Neural cell (in vitro differentiated cells): Measurements from ENCODE around the gene GUCA2A.

Experiments used
- CTCF ChIP-seq: fragments of 450-650 bp; IDR thresholded peaks from 2 replicates; pipeline ENCODE4 v1.5.1; 2014; ENCODE audit warnings: antibody characterized with exemption, mild to moderate bottlenecking, moderate library complexity; ENCODE audit not compliant: poor library complexity, severe bottlenecking
- EP300 ChIP-seq: fragments of 450-650 bp; conservative IDR thresholded peaks from 2 replicates; pipeline ENCODE4 v1.6.1; 2014; ENCODE audit warnings: antibody characterized with exemption, mild to moderate bottlenecking, moderate library complexity; ENCODE audit not compliant: poor library complexity, severe bottlenecking
- EZH2 ChIP-seq: fragments of 200-600, 300-800 bp; shearing (Covaris generic), sonication (generic); IDR thresholded peaks from 2 replicates; pipeline ENCODE4 v1.6.1; 2014; ENCODE audit warnings: antibody characterized with exemption, low read length, borderline replicate concordance, mild to moderate bottlenecking; ENCODE audit not compliant: insufficient read depth, poor library complexity, severe bottlenecking
- MXI1 ChIP-seq: fragments of 450-650 bp; conservative IDR thresholded peaks from 2 replicates; pipeline ENCODE4 v1.6.1; 2014; ENCODE audit warnings: antibody characterized with exemption, mild to moderate bottlenecking; ENCODE audit not compliant: poor library complexity, severe bottlenecking
- POLR2AphosphoS5 ChIP-seq: IDR thresholded peaks from 2 replicates; pipeline ENCODE4 v1.6.1; 2012
- RAD21 ChIP-seq: fragments of 450-650 bp; conservative IDR thresholded peaks from 2 replicates; pipeline ENCODE4 v1.6.1; 2014; ENCODE audit warnings: antibody characterized with exemption, mild to moderate bottlenecking, moderate library complexity
- SMC3 ChIP-seq: fragments of 450-650 bp; conservative IDR thresholded peaks from 2 replicates; pipeline ENCODE4 v1.6.1; 2014; ENCODE audit warnings: antibody characterized with exemption, mild to moderate bottlenecking, moderate library complexity; ENCODE audit not compliant: poor library complexity
- TAF1 ChIP-seq: IDR thresholded peaks from 2 replicates; pipeline ENCODE4 v1.6.1; 2012; ENCODE audit warnings: low read depth
- TF ChIP-seq, protein P1 (sequence below): IDR thresholded peaks from 2 replicates; pipeline ENCODE4 v1.6.1; 2012; ENCODE audit warnings: borderline replicate concordance

DNA sequence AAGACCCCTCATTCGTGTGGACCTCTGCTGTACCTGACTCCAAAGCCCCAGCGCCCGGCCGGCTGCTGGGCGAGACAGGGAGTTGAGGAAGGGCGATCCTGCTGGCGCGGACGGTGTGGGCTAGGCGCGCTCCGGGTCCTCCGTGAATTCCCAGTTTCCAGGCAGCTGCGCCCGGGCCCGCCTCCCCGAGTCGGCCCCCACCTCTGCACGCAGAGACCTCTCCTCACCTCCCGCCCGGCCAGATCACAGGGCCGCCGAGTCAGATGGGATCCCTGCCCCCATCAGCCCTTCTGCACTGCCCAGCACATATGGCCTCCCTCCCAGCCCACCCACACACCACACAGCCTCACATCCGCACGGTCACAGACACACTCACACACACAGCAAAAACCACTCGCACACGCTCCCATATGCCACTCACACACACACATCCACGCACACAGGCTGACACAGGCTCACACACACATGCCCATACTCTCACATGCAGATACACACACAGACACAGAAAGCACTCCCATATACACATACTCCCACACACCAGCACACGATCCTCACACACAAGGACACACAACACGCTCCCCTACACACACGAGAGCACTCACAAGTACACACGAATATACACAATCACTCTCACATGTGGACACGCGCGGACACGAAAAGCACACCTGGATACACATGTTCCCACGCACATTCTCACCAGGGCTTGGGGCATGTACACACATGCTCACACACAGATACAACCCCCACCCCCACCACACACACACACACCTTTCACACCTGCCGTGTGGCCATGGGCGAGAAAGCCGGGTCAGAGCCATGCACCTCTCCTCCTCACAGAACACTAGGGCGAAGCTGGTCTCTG is 18.6 kb downstream of the GUCA2A start:
- TF ChIP-seq, protein P1, sequence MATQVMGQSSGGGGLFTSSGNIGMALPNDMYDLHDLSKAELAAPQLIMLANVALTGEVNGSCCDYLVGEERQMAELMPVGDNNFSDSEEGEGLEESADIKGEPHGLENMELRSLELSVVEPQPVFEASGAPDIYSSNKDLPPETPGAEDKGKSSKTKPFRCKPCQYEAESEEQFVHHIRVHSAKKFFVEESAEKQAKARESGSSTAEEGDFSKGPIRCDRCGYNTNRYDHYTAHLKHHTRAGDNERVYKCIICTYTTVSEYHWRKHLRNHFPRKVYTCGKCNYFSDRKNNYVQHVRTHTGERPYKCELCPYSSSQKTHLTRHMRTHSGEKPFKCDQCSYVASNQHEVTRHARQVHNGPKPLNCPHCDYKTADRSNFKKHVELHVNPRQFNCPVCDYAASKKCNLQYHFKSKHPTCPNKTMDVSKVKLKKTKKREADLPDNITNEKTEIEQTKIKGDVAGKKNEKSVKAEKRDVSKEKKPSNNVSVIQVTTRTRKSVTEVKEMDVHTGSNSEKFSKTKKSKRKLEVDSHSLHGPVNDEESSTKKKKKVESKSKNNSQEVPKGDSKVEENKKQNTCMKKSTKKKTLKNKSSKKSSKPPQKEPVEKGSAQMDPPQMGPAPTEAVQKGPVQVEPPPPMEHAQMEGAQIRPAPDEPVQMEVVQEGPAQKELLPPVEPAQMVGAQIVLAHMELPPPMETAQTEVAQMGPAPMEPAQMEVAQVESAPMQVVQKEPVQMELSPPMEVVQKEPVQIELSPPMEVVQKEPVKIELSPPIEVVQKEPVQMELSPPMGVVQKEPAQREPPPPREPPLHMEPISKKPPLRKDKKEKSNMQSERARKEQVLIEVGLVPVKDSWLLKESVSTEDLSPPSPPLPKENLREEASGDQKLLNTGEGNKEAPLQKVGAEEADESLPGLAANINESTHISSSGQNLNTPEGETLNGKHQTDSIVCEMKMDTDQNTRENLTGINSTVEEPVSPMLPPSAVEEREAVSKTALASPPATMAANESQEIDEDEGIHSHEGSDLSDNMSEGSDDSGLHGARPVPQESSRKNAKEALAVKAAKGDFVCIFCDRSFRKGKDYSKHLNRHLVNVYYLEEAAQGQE: no peak
- TF ChIP-seq EP300 (no peak), CTCF (no peak), EZH2 (no peak), SMC3 (no peak), TAF1 (no peak), MXI1 (no peak), POLR2AphosphoS5 (no peak), RAD21 (no peak)
